ENCODE results near the gene SYMPK.

The SYMPK gene

GRCh38 chr19:45842198-45842597, 20.7 kb downstream of the SYMPK start:
- no peaks in the 10 kb centered on the region for H3K27me3 ChIP-seq (ENCODE audit: control insufficient read depth in 3 of 3, insufficient read depth in 3 of 3, low read depth in 1 of 3, low read length in 3 of 3)

DNA sequence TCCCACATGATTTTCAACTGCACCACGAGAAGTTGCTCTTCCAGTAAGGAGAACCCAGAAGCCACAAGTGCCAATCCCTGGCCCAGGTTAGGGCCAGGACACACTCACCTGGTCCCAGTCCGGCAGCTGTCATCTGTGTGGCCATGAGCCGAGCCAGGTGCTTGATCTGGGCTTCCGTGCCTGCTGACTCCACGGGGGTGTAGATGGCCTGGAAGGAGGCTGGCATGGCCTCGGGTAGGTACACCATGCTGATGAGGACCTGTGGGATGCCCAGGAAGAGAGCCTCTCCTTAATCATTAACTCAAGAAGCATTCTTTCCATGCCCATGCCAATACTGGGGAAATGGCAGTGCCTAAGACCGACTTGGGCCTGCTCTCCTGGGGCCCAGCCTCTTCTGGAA, 28.0 kb downstream of the SYMPK start:
- Histone ChIP-seq H3K36me3 (replicated peaks in 1 of 2; ENCODE audit: control insufficient read depth in 2 of 2, insufficient read depth in 2 of 2, low read length in 2 of 2) (peaks cover 50 to 95% of the 10 kb centered on the region in 2 donors), H3K4me1 (ENCODE audit: control insufficient read depth in 2 of 2, insufficient read depth in 1 of 2, low read depth in 1 of 2, low read length in 2 of 2) (no peaks in the 10 kb centered on the region), H3K9ac (ENCODE audit: low read depth, low read length, poor library complexity) (no peak overlapping the region), H3K4me3 (ENCODE audit: low read length in 2 of 2) (peak overlapping the region in 1 of 2 donors; percentile 48), H3K4me2 (ENCODE audit: insufficient read depth, low read length, poor library complexity, severe bottlenecking) (no peak overlapping the region), H2BK5ac (ENCODE audit: low read length) (no peak overlapping the region), H2AK5ac (ENCODE audit: low read depth, low read length) (no peak overlapping the region), H2BK15ac (ENCODE audit: low read length) (no peak overlapping the region), H3K14ac (ENCODE audit: low read length) (no peak overlapping the region), H3K27ac (replicated peaks; ENCODE audit: low read length) (no peak overlapping the region), H3K9me3 (replicated peaks in 1 of 2; ENCODE audit: control insufficient read depth in 2 of 2, insufficient read depth in 1 of 2, low read depth in 1 of 2, low read length in 2 of 2) (peaks cover 5 to 12% of the 10 kb centered on the region in 2 donors), H3K27me3 (ENCODE audit: control insufficient read depth in 3 of 3, insufficient read depth in 3 of 3, low read depth in 1 of 3, low read length in 3 of 3) (no peaks in the 10 kb centered on the region), H2BK12ac (ENCODE audit: low read length) (no peak overlapping the region), H4K8ac (ENCODE audit: low read depth, low read length) (no peak overlapping the region), H2AFZ (ENCODE audit: low read length) (no peak overlapping the region), H3K23ac (ENCODE audit: low read depth, low read length, poor library complexity) (no peak overlapping the region), H2BK120ac (ENCODE audit: low read depth, low read length) (no peak overlapping the region), H3K4ac (ENCODE audit: low read length) (no peak overlapping the region), H3K18ac (ENCODE audit: low read length) (no peak overlapping the region), H3K79me1 (ENCODE audit: low read depth, low read length) (peaks cover 2% of the 10 kb centered on the region), H4K91ac (ENCODE audit: low read depth, low read length, poor library complexity) (no peak overlapping the region)
- DNase-seq (ENCODE audit: low spot score) = no peak
- no CpG with 5 or more reads among the region's 7 CpGs for WGBS, 2 donors (ENCODE audit: extremely low coverage in 2 of 2, insufficient read length in 2 of 2, insufficient replicate concordance in 1 of 2)

More at GRCh38 chr19:45842198-45842597, 20.7 kb downstream of the SYMPK start:
- Histone ChIP-seq H3K9ac (ENCODE audit: low read depth, low read length, poor library complexity) (peak overlapping the region; percentile 21), H3K14ac (ENCODE audit: low read length) (no peak overlapping the region), H2BK12ac (ENCODE audit: low read length) (no peak overlapping the region), H4K91ac (ENCODE audit: low read depth, low read length, poor library complexity) (peak overlapping the region; percentile 64), H2BK5ac (ENCODE audit: low read length) (peak overlapping the region; percentile 82), H2BK120ac (ENCODE audit: low read depth, low read length) (no peak overlapping the region), H3K27ac (replicated peaks; ENCODE audit: low read length) (no peak overlapping the region), H3K4me1 (ENCODE audit: control insufficient read depth in 2 of 2, insufficient read depth in 1 of 2, low read depth in 1 of 2, low read length in 2 of 2) (no peaks in the 10 kb centered on the region), H2AK5ac (ENCODE audit: low read depth, low read length) (no peak overlapping the region), H3K36me3 (replicated peaks in 1 of 2; ENCODE audit: control insufficient read depth in 2 of 2, insufficient read depth in 2 of 2, low read length in 2 of 2) (peaks cover 51 to 96% of the 10 kb centered on the region in 2 donors), H3K79me1 (ENCODE audit: low read depth, low read length) (peaks cover 3% of the 10 kb centered on the region), H3K9me3 (replicated peaks in 1 of 2; ENCODE audit: control insufficient read depth in 2 of 2, insufficient read depth in 1 of 2, low read depth in 1 of 2, low read length in 2 of 2) (peaks cover 7 to 12% of the 10 kb centered on the region in 2 donors), H2AFZ (ENCODE audit: low read length) (no peak overlapping the region), H4K8ac (ENCODE audit: low read depth, low read length) (no peak overlapping the region), H3K4ac (ENCODE audit: low read length) (no peak overlapping the region), H3K23ac (ENCODE audit: low read depth, low read length, poor library complexity) (no peak overlapping the region), H3K4me2 (ENCODE audit: insufficient read depth, low read length, poor library complexity, severe bottlenecking) (no peak overlapping the region), H3K18ac (ENCODE audit: low read length) (no peak overlapping the region), H3K4me3 (ENCODE audit: low read length in 2 of 2) (peak overlapping the region in 1 of 2 donors; percentile 22), H2BK15ac (ENCODE audit: low read length) (no peak overlapping the region)
- no peak for DNase-seq (ENCODE audit: low spot score)
- no CpG with 5 or more reads among the region's 14 CpGs for WGBS, 2 donors (ENCODE audit: extremely low coverage in 2 of 2, insufficient read length in 2 of 2, insufficient replicate concordance in 1 of 2)

DNA sequence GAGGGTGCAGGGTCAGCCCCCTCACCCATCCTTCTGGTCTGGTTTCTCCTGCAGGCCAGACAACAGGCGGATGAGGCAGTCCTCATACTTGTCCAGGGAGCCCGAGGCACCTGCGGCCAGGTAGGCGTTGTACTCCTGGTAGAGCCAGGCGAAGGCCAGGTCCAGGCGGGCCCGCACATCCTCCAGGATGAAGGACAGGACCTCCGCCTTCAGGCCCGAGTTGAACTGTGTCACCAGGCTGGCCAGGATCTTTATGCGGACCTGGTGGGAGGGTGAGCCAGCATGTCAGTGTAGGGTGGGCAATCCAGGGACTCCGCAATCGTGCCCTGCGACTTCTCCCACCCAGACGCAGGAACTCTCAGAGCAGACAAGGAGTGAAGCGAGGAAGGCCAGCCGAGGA, 34.0 kb downstream of the SYMPK start:
- Histone ChIP-seq H3K4me2 (ENCODE audit: insufficient read depth, low read length, poor library complexity, severe bottlenecking) (no peak overlapping the region), H3K27ac (replicated peaks; ENCODE audit: low read length) (no peak overlapping the region), H3K4me3 (ENCODE audit: low read length in 2 of 2) (peak overlapping the region in 1 of 2 donors; percentile 52), H2BK120ac (ENCODE audit: low read depth, low read length) (no peak overlapping the region), H3K23ac (ENCODE audit: low read depth, low read length, poor library complexity) (no peak overlapping the region), H3K9me3 (replicated peaks in 1 of 2; ENCODE audit: control insufficient read depth in 2 of 2, insufficient read depth in 1 of 2, low read depth in 1 of 2, low read length in 2 of 2) (peaks cover 0 to 2% of the 10 kb centered on the region in 2 donors), H2BK12ac (ENCODE audit: low read length) (no peak overlapping the region), H2AK5ac (ENCODE audit: low read depth, low read length) (no peak overlapping the region), H3K9ac (ENCODE audit: low read depth, low read length, poor library complexity) (no peak overlapping the region), H3K18ac (ENCODE audit: low read length) (no peak overlapping the region), H2BK5ac (ENCODE audit: low read length) (no peak overlapping the region), H3K79me1 (ENCODE audit: low read depth, low read length) (peaks cover 2% of the 10 kb centered on the region), H3K4me1 (ENCODE audit: control insufficient read depth in 2 of 2, insufficient read depth in 1 of 2, low read depth in 1 of 2, low read length in 2 of 2) (no peaks in the 10 kb centered on the region), H2AFZ (ENCODE audit: low read length) (no peak overlapping the region), H2BK15ac (ENCODE audit: low read length) (no peak overlapping the region), H4K91ac (ENCODE audit: low read depth, low read length, poor library complexity) (no peak overlapping the region), H3K14ac (ENCODE audit: low read length) (no peak overlapping the region), H3K36me3 (replicated peaks in 1 of 2; ENCODE audit: control insufficient read depth in 2 of 2, insufficient read depth in 2 of 2, low read length in 2 of 2) (peaks cover 70 to 96% of the 10 kb centered on the region in 2 donors), H4K8ac (ENCODE audit: low read depth, low read length) (no peak overlapping the region), H3K27me3 (ENCODE audit: control insufficient read depth in 3 of 3, insufficient read depth in 3 of 3, low read depth in 1 of 3, low read length in 3 of 3) (no peaks in the 10 kb centered on the region), H3K4ac (ENCODE audit: low read length) (no peak overlapping the region)
- DNase-seq (ENCODE audit: low spot score) = no peak
- WGBS, 2 donors (ENCODE audit: extremely low coverage in 2 of 2, insufficient read length in 2 of 2, insufficient replicate concordance in 1 of 2) = no CpG with 5 or more reads among the region's 16 CpGs

DNA sequence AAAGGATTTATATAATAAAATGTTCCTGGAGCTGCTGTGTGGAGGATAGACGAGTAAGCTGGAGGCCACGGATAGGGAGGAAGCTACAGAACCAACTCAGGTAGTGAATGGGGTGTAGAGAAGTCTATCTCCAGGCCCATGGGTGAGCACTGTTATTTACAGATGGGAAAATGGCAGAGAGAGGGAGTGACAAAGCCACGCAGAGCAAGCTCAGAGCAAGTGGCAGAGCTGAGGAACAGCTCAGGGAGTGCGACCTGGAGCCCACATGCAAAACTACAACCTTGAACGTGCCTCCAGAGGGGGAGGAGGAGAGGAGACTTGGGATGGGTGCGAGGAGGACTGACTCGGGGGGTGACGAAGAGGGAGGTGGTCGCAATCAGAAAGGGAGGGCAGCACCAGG, 34.4 kb downstream of the SYMPK start:
- H3K4ac ChIP-seq (ENCODE audit: low read length) = no peak overlapping the region
- no peak overlapping the region for H2BK120ac ChIP-seq (ENCODE audit: low read depth, low read length)
- no peak overlapping the region for H3K4me2 ChIP-seq (ENCODE audit: insufficient read depth, low read length, poor library complexity, severe bottlenecking)
- H3K79me1 ChIP-seq (ENCODE audit: low read depth, low read length) = peaks cover 2% of the 10 kb centered on the region
- H3K14ac ChIP-seq (ENCODE audit: low read length) = no peak overlapping the region
- no peak overlapping the region for H2AK5ac ChIP-seq (ENCODE audit: low read depth, low read length)
- H3K23ac ChIP-seq (ENCODE audit: low read depth, low read length, poor library complexity) = no peak overlapping the region
- WGBS, 2 donors (ENCODE audit: extremely low coverage in 2 of 2, insufficient read length in 2 of 2, insufficient replicate concordance in 1 of 2) = no CpG with 5 or more reads among the region's 9 CpGs
- peaks cover 71 to 96% of the 10 kb centered on the region in 2 donors for H3K36me3 ChIP-seq (replicated peaks in 1 of 2; ENCODE audit: control insufficient read depth in 2 of 2, insufficient read depth in 2 of 2, low read length in 2 of 2)
- H2AFZ ChIP-seq (ENCODE audit: low read length) = no peak overlapping the region
- no peak overlapping the region for H3K27ac ChIP-seq (replicated peaks; ENCODE audit: low read length)
- H2BK5ac ChIP-seq (ENCODE audit: low read length) = no peak overlapping the region
- no peaks in the 10 kb centered on the region for H3K4me1 ChIP-seq (ENCODE audit: control insufficient read depth in 2 of 2, insufficient read depth in 1 of 2, low read depth in 1 of 2, low read length in 2 of 2)
- no peak overlapping the region for H3K9ac ChIP-seq (ENCODE audit: low read depth, low read length, poor library complexity)
- H3K9me3 ChIP-seq (replicated peaks in 1 of 2; ENCODE audit: control insufficient read depth in 2 of 2, insufficient read depth in 1 of 2, low read depth in 1 of 2, low read length in 2 of 2) = peaks cover 0 to 2% of the 10 kb centered on the region in 2 donors
- DNase-seq (ENCODE audit: low spot score) = no peak
- H4K8ac ChIP-seq (ENCODE audit: low read depth, low read length) = no peak overlapping the region
- H4K91ac ChIP-seq (ENCODE audit: low read depth, low read length, poor library complexity) = no peak overlapping the region
- peak overlapping the region in 1 of 2 donors; percentile 32 for H3K4me3 ChIP-seq (ENCODE audit: low read length in 2 of 2)
- no peak overlapping the region for H3K18ac ChIP-seq (ENCODE audit: low read length)
- H2BK12ac ChIP-seq (ENCODE audit: low read length) = no peak overlapping the region
- H2BK15ac ChIP-seq (ENCODE audit: low read length) = no peak overlapping the region
- no peaks in the 10 kb centered on the region for H3K27me3 ChIP-seq (ENCODE audit: control insufficient read depth in 3 of 3, insufficient read depth in 3 of 3, low read depth in 1 of 3, low read length in 3 of 3)
